Activated naive CD8-positive, alpha-beta T cell treated with anti-CD3 and anti-CD28 coated beads, Interleukin-2, amount 10 ng/mL, durations not matched to agents 7 days and 5 days (primary cell): ENCODE results near the gene PILRA. TPM values are rescaled to one million over a fixed set of nuclear protein-coding genes. Genes with fewer than 3 reads are reported as not detected.

Experiments used
- ATAC-seq: fragments of 150-1000 bp; cut with Tn5 transposase; one replicate; pipeline ENCODE4 v1.10.0; 2021; ENCODE audit warnings: low read depth, moderate library complexity
- POLR2A ChIA-PET: fragments of 350-600 bp; sonication (Branson Sonifier 250); formaldehyde crosslinking; loops from one replicate; lab custom pipeline; 2021; ENCODE audit warnings: antibody characterized with exemption; lab: Charles Lee
- DNase-seq: peaks from one replicate; pipeline ENCODE4 v3.0.0; 2021
- H3K27ac Mint-ChIP-seq: one replicate; pipeline ENCODE4 v1.8.0; 2022; ENCODE audit warnings: mild to moderate bottlenecking, mixed read lengths
- H3K27me3 Mint-ChIP-seq: one replicate; pipeline ENCODE4 v1.8.0; 2022; ENCODE audit warnings: mild to moderate bottlenecking, moderate library complexity, mixed read lengths
- H3K36me3 Mint-ChIP-seq: one replicate; pipeline ENCODE4 v1.8.0; 2021; ENCODE audit warnings: mild to moderate bottlenecking, mixed read lengths
- H3K4me1 Mint-ChIP-seq: one replicate; pipeline ENCODE4 v1.8.0; 2021; ENCODE audit warnings: mixed read lengths
- H3K4me3 Mint-ChIP-seq: one replicate; pipeline ENCODE4 v1.8.0; 2022; ENCODE audit warnings: mild to moderate bottlenecking, moderate library complexity, mixed read lengths
- H3K9me3 Mint-ChIP-seq: one replicate; pipeline ENCODE4 v1.8.0; 2021; ENCODE audit warnings: mixed read lengths
- total RNA-seq, 2 experiments: library from RNA; stranded (reverse); gene quantifications; one replicate each; pipeline ENCODE4 v1.2.3, GENCODE V29; 2021

PILRA gene
- total RNA-seq, 2 experiments from 2014 or later: 4.1 to 5.1 TPM

- ATAC-seq: no peak
Measured at GRCh38 chr7:100411101-100411500, 37.8 kb downstream of the PILRA start.

GRCh38 chr7:100413346-100413745, 40.1 kb downstream of the PILRA start:
- peak overlapping the region; percentile 2 for H3K4me3 Mint-ChIP-seq
- no peaks in the 10 kb centered on the region for H3K36me3 Mint-ChIP-seq
- H3K27ac Mint-ChIP-seq: peak overlapping the region; percentile 26
- ATAC-seq: peak; percentile 50
- no peaks in the 10 kb centered on the region for H3K9me3 Mint-ChIP-seq
- H3K4me1 Mint-ChIP-seq: peaks cover 14% of the 10 kb centered on the region
- peaks cover 2% of the 10 kb centered on the region for H3K27me3 Mint-ChIP-seq
- POLR2A ChIA-PET: interaction anchor here (1.1 to 5.8 kb wide), 2 partner anchors 16 to 31 kb away, joined by 3 to 24 read pairs; partner anchors contain the start of genes MEPCE and ZCWPW1
- no peak for DNase-seq

More at GRCh38 chr7:100411101-100411500, 37.8 kb downstream of the PILRA start:
- H3K4me1 Mint-ChIP-seq: peaks cover 14% of the 10 kb centered on the region
- H3K36me3 Mint-ChIP-seq: no peaks in the 10 kb centered on the region
- POLR2A ChIA-PET: no interaction called here
- H3K4me3 Mint-ChIP-seq: no peak overlapping the region
- peaks cover 2% of the 10 kb centered on the region for H3K27me3 Mint-ChIP-seq
- H3K27ac Mint-ChIP-seq: no peak overlapping the region
- DNase-seq: no peak
- no peaks in the 10 kb centered on the region for H3K9me3 Mint-ChIP-seq

DNA sequence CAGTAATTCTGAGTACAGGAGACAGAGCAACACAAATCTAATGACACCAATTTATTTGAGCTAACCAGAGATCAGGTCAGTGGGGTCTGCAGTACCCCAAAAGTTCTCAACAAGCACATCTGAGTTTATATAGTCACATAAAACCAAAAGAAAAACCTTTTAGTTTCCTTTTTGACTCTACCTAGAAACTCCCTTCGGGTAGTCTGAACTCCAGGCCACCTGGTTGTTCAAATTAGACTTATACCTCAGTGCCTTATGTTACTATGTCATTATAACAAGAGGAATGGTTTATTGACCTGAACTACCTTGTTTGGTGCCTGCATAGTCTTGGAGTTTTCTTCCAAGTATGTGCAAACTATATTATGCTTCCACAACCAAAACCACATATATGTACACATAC, 40.6 kb downstream of the PILRA start:
- Mint-ChIP-seq H3K27me3 (peaks cover 2% of the 10 kb centered on the region), H3K4me1 (peaks cover 14% of the 10 kb centered on the region), H3K9me3 (no peaks in the 10 kb centered on the region), H3K4me3 (no peak overlapping the region), H3K36me3 (no peaks in the 10 kb centered on the region), H3K27ac (peak overlapping the region; percentile 6)
- POLR2A ChIA-PET: interaction anchor here (1.1 to 5.8 kb wide), 2 partner anchors 15 to 30 kb away, joined by 3 to 24 read pairs; partner anchors contain the start of genes MEPCE and ZCWPW1
- DNase-seq (no peak), ATAC-seq (peak; percentile 65)

DNA sequence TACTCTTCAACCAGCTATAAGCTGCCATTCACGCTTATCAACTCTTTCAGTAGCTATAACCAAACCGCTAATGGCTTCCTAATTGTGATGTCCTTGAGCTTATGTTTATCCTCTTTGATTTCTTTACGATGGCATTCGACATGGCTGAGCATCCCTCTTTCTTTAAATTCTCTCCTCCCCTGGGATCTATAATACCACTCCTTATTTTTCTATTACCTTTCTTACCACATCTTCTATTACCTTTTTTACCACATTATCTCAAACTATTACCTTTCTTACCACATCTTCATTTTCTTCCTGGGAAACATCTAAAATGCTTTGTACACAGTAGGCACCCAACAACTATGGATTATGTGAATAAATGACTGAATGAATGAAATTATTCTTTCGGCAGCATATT, 42.2 kb downstream of the PILRA start:
- Mint-ChIP-seq H3K9me3 (no peaks in the 10 kb centered on the region), H3K27me3 (peaks cover 2% of the 10 kb centered on the region), H3K36me3 (no peaks in the 10 kb centered on the region), H3K4me3 (no peak overlapping the region), H3K27ac (no peak overlapping the region), H3K4me1 (peaks cover 14% of the 10 kb centered on the region)
- POLR2A ChIA-PET: interaction anchor here (0.9 to 5.8 kb wide), 2 partner anchors 8 to 14 kb away, joined by 3 to 24 read pairs; partner anchors contain the start of genes MEPCE and ZCWPW1
- DNase-seq (no peak), ATAC-seq (no peak)

DNA sequence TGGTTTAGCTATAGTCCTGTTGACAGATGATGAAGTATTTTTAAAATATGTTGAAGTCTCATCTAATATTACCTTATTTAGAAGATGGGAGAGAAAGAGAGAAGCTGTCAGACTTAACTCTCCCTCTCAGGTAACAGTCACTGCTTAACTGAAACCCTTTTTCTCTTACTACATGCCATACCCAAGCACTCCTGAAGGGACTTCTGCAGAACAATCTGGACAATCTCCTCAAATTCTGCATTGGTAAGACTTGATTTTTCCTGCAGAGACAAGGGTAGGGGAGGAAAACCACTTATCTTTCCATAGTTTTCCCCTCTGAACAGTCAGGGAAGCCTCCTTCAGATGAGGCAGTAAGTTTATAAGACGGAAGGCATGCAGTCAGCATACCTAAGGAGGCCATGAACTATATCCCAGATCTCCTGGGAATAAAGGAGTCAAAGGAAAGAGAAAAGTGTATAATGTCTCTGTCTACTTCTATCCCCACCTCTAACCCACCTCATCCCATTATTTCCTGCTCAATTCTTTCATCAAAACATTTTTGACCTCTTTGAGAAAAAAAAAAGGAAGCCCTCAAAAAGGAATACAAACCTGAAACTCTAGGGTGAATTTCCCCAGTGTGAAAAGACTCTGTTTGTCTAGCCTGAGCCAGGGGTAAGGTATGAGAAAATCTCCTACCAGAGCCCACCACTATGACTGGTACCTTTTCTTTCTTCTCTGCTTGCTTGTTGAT, 45.8 kb downstream of the PILRA start:
- DNase-seq (no peak), ATAC-seq (no peak)
- POLR2A ChIA-PET: interaction anchor here (2.2 kb wide), 1 partner anchor 10 kb away, joined by 8 read pairs; the partner anchor contains the start of gene ZCWPW1
- H3K27ac Mint-ChIP-seq: no peak overlapping the region
- H3K36me3 Mint-ChIP-seq: no peaks in the 10 kb centered on the region
- peaks cover under 1% of the 10 kb centered on the region for H3K4me1 Mint-ChIP-seq
- H3K4me3 Mint-ChIP-seq: no peak overlapping the region
- no peaks in the 10 kb centered on the region for H3K27me3 Mint-ChIP-seq
- no peaks in the 10 kb centered on the region for H3K9me3 Mint-ChIP-seq

GRCh38 chr7:100419660-100420226, 46.5 kb downstream of the PILRA start:
- no peak overlapping the region for H3K4me3 Mint-ChIP-seq
- H3K27ac Mint-ChIP-seq: no peak overlapping the region
- H3K9me3 Mint-ChIP-seq: no peaks in the 10 kb centered on the region

DNA sequence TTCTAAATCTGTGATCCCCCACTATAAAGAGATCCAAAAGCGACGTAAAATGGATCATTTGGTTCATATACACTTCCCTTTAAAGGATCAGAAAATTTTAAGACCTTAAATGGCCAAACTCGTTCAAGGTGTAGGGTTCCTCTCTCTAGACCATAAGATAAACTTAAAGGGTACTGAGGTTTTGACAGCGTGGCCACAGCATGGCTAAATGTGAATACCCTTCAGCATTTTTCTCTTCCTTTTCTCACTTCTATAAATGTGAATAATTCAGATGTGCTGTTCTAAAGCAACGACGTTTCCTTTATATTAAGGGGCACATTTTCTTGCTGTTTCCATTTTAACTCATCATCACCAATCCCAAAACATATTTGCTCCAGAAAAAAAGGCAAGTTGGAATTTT, 50.0 kb downstream of the PILRA start:
- no peaks in the 10 kb centered on the region for H3K36me3 Mint-ChIP-seq
- ATAC-seq (no peak), DNase-seq (no peak)
- peaks cover 2% of the 10 kb centered on the region for H3K9me3 Mint-ChIP-seq
- no peak overlapping the region for H3K27ac Mint-ChIP-seq
- peaks cover 4% of the 10 kb centered on the region for H3K4me1 Mint-ChIP-seq
- POLR2A ChIA-PET: no interaction called here
- peaks cover 7% of the 10 kb centered on the region for H3K27me3 Mint-ChIP-seq
- H3K4me3 Mint-ChIP-seq: no peak overlapping the region

More at GRCh38 chr7:100419660-100420226, 46.5 kb downstream of the PILRA start:
- Mint-ChIP-seq H3K36me3 (no peaks in the 10 kb centered on the region), H3K27me3 (no peaks in the 10 kb centered on the region), H3K4me1 (no peaks in the 10 kb centered on the region)
- POLR2A ChIA-PET: interaction anchor here (2.2 kb wide), 1 partner anchor 9 kb away, joined by 8 read pairs; the partner anchor contains the start of gene ZCWPW1
- ATAC-seq (no peak), DNase-seq (no peak)

- Mint-ChIP-seq H3K4me3 (no peak overlapping the region), H3K27ac (no peak overlapping the region), H3K4me1 (peaks cover 9% of the 10 kb centered on the region), H3K9me3 (peaks cover 2% of the 10 kb centered on the region), H3K36me3 (peaks cover 6% of the 10 kb centered on the region), H3K27me3 (peaks cover 7% of the 10 kb centered on the region)
- POLR2A ChIA-PET: no interaction called here
- ATAC-seq (no peak), DNase-seq (no peak)
Measured at GRCh38 chr7:100425347-100425746, 52.1 kb downstream of the PILRA start.

DNA sequence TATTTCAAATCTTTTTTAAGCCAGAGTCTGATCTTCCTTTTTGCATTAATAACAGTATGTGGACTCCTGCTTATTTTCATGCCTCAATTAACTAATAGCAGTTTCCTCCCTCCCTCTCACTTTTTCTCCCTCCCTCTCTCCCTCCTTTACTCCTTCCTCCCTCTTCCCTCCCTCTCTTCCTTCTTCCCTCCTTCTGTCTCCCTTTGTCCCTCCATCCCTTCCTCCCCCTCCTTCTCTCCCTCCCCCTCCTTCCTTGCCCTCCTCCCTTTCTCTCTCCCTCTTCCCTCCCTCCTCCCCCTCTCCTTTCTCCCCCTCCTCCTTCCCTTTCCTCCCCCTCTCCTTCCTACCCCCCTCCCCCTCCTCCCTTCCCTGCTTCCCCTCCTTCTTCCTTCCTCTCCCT, 53.2 kb downstream of the PILRA start:
- POLR2A ChIA-PET: no interaction called here
- Mint-ChIP-seq H3K9me3 (peaks cover 2% of the 10 kb centered on the region), H3K4me3 (no peak overlapping the region), H3K27me3 (peaks cover 7% of the 10 kb centered on the region), H3K36me3 (peaks cover 10% of the 10 kb centered on the region), H3K27ac (no peak overlapping the region), H3K4me1 (peaks cover 16% of the 10 kb centered on the region)
- ATAC-seq (no peak), DNase-seq (no peak)

DNA sequence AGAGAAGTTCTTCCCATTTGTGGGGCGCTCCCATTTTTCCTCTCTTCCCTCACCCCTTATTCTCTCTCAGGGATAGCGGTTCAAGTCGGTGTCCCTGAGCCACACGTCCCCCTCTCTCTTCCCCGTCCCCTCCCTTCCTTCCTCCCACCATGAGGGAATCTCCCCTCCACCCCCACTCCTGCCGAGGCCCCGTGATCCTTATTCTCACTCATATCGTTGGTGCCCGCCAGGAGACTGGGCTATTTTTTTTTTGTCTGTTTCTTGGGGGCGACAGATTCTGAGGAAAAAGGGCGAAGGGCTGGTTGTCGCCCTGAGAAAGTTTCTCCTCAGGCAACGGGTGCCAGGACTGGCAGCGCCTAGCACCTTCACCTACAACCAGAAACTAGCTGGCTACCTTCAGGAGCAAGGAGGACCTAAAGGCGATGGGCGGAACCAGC, 54.5 kb downstream of the PILRA start:
- DNase-seq (no peak), ATAC-seq (no peak)
- Mint-ChIP-seq H3K36me3 (peaks cover 16% of the 10 kb centered on the region), H3K27ac (peak overlapping the region; percentile 99), H3K4me1 (peaks cover 26% of the 10 kb centered on the region), H3K4me3 (peak overlapping the region; percentile 97), H3K27me3 (peaks cover 7% of the 10 kb centered on the region), H3K9me3 (peaks cover 2% of the 10 kb centered on the region)
- POLR2A ChIA-PET: interaction anchor here (0.6 to 3.8 kb wide), 24 partner anchors 8 to 961 kb away, joined by 3 to 63 read pairs (median 4); partner anchors contain the start of genes AGFG2, FBXO24, LAMTOR4 and LRCH4

DNA sequence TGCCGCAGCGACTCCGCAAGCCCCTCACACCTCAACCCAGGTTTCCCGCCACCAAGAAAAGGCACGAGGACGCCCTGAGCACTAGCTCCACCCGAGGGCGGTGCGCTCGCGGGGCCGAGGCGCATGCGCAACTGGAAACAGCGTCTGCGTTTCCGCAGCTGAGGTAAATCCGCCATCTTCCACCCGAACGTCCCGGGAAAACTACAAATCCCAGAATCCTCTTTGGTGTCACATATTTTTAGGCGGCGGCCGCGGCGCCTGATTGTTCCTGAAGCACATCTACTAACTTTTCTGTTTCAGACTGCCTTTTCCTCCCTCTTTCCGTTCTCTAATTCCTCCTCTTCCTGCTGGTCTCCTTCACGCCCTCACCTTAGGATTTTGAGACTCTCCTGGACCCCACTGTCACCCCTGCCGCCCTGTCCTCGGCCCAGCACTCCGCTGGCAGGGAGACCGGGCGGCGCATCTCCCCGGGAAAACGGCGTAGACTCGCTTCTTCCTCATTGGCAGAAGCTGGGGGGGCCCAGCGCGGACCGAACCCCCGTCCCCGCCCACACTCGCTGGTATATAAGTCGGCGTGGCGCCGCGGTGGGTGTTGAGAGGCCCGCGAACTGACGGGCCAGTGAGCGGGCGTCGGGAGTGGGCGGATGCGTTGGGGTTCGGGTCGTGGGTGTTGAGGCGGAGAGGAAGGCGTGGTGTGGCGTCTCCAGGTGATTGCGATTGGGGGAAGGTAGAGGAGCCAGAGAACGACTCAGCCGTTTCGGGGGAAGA, 55.1 kb downstream of the PILRA start, which contains the start of gene ZCWPW1:
Gene ZCWPW1, minus strand, starts transcription at position 505 of the 768 bp plus-strand sequence. CDS start 8,054 bp downstream, outside the sequence.
- DNase-seq (peak; percentile 98), ATAC-seq (peak; percentile 57)
- Mint-ChIP-seq H3K27ac (peak within 1 kb of the TSS; percentile 99), H3K27me3 (peaks cover 7% of the 10 kb centered on the region), H3K36me3 (peaks cover 16% of the 10 kb centered on the region), H3K4me1 (peaks cover 28% of the 10 kb centered on the region), H3K9me3 (peaks cover 2% of the 10 kb centered on the region), H3K4me3 (peak within 1 kb of the TSS; percentile 97)
- POLR2A ChIA-PET: interaction anchor here (0.6 to 3.8 kb wide), 52 partner anchors 9 to 1077 kb away, joined by 3 to 63 read pairs (median 4); partner anchors contain the start of genes AGFG2, AP4M1, COPS6 and FBXO24

DNA sequence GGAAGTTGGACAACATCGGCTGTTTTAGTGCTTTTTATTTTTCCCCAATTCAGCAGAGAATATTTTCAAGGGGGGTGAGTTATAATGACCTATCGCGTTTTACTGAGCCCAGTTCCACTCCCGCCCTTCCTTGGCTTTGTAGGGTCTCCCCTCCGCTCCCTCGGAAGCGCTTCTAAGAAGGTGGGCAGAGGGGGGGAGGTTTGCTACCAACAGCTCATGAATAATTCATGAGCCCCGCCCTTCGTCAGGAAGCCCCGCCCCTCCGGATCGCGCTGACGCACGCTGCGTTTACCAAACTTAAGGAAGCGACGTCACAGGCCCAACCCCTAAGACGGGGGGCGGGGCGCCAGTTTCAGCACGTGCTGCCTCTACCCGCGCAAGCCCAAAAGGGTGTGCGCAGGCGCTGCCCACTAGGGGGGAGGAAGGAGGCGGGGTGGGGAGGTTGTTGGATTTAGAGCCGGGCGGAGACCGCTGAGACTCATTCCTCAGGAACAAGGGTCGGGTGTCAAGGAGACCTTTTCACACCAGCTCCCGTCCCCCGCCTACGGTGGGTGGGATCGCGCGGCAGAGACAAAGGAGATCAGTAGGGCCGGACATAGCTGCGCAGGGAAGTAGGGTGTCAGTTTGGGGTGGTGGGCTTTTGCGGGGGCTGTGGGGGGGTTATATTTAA, 55.8 kb downstream of the PILRA start:
- Mint-ChIP-seq H3K4me3 (peak overlapping the region; percentile 97), H3K36me3 (peaks cover 21% of the 10 kb centered on the region), H3K4me1 (peaks cover 35% of the 10 kb centered on the region), H3K27me3 (peaks cover 7% of the 10 kb centered on the region), H3K27ac (peak overlapping the region; percentile 99), H3K9me3 (peaks cover 2% of the 10 kb centered on the region)
- ATAC-seq (peak; percentile 55), DNase-seq (peak; percentile 100)
- POLR2A ChIA-PET: interaction anchor here (0.5 to 3.8 kb wide), 54 partner anchors 9 to 1077 kb away, joined by 3 to 63 read pairs (median 4); partner anchors contain the start of genes AGFG2, AP4M1, COPS6 and FBXO24
